Measurements from ENCODE around the gene TMEM106A. TPM values are rescaled to one million over a fixed set of nuclear protein-coding genes. Genes with fewer than 3 reads are reported as not detected.

Gene TMEM106A
- total RNA-seq, 1 experiment from 2014 or later = 3.5 TPM

DNA sequence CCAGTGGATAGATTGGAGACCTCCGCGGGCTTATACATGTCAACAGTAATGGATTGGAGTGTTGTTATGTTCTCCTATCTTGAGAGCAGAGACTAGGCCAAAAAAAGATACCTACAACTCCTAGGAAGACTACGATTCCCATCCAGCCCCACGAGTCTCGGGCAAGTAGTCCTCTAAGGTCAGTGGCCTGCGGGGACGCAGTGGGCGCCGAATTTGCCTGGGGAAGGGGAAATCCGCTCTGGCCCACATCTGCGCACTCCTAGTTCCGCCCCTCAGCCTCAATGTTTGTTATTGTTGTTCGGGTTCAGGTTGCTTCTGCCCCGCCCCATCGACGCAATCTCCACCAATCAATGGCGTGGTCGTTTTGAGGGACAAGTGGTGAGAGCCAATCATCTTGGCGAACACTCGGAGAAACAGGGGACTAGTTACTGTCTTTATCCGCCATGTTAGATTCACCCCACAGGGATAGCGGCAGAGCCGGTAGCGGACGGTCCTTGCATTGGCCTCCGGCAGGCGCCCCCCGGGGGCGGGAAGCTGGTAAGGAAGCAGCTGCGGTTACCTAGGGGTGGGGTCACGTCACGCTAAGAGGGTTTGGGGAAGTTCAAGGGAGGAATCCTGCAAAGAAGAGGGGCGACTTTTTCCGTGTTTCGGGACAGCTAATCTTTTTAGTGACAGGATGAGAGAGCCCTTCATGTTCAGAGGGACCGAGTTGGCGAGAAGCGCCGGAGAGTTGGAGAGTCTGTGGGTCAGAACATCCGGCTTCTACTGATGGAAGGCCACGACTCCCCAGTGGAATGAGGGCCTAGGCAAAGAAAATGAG, 40.7 kb upstream of the TMEM106A start, which contains the start of gene NBR1:
TSS of gene NBR1 (plus strand) at position 449 of the 820 bp plus-strand sequence. CDS start 4,586 bp downstream, outside the sequence.
- H3K79me2 ChIP-seq (ENCODE audit: insufficient read depth, low read length) = peaks cover 47% of the 10 kb centered on the region
- no TSS peak for BruUV-seq (replicated peaks)
- no peaks in the 10 kb centered on the region for H4K20me1 ChIP-seq (ENCODE audit: insufficient read depth)
- ChIA-PET POLR2A (interaction anchor here (0.9 to 1.9 kb wide), 6 partner anchors 38 to 197 kb away, joined by 3 to 23 read pairs (median 4); partner anchors contain the start of genes IFI35, RPL27 and TMEM106A), CTCF (interaction anchor here (1.5 to 1.6 kb wide), 2 partner anchors 146 to 313 kb away, joined by 4 to 6 read pairs; partner anchors contain the start of genes DHX8 and RND2), RAD21 (ENCODE audit: low non-redundant PET in 1 of 2, low total read pairs in 2 of 2, uncharacterized antibody in 2 of 2, unreplicated experiment in 2 of 2) (no interaction called here)
- H2AFZ ChIP-seq (ENCODE audit: low read depth, low read length, poor library complexity, severe bottlenecking) = no peak within 1 kb of the TSS
- ATAC-seq (peak; percentile 76), DNase-seq (ENCODE audit: low read depth, low spot score) (peak; percentile 99)
- peak within 1 kb of the TSS; percentile 86 for H3K9ac ChIP-seq (ENCODE audit: low read length)
- H3K27ac ChIP-seq (ENCODE audit: low read depth, low read length) = peak within 1 kb of the TSS; percentile 72
- H3K27me3 ChIP-seq (ENCODE audit: insufficient read depth, low read length) = no peaks in the 10 kb centered on the region
- intact Hi-C loops (cut with micrococcal nuclease) = loop anchor here (1.0 to 2.0 kb wide), 2 partner anchors 46 to 148 kb away; partner anchors contain the start of genes BRCA1 and VAT1
- H3K9me3 ChIP-seq (ENCODE audit: control insufficient read depth in 1 of 2, insufficient read depth in 1 of 2, low read depth in 1 of 2, low read length in 2 of 2) = no peaks in the 10 kb centered on the region
- H3K4me2 ChIP-seq (ENCODE audit: low read length) = peak within 1 kb of the TSS; percentile 90
- peak within 1 kb of the TSS; percentile 76 to 98 for H3K4me3 ChIP-seq (replicated peaks in 1 of 2; ENCODE audit: low read depth in 1 of 2, low read length in 2 of 2)
- H3K9me2 ChIP-seq (ENCODE audit: insufficient read depth) = no peaks in the 10 kb centered on the region
- peaks cover 8 to 23% of the 10 kb centered on the region in 2 experiments for H3K4me1 ChIP-seq (ENCODE audit: control insufficient read depth in 1 of 2, insufficient read depth in 2 of 2, low read length in 2 of 2)
- H3K36me3 ChIP-seq (ENCODE audit: control insufficient read depth in 1 of 2, insufficient read depth in 2 of 2, low read length in 2 of 2) = peaks cover 0 to 3% of the 10 kb centered on the region in 2 experiments; a peak in 1 of 4 replicates
- TF ChIP-seq EZH2phosphoT487 (IDR thresholded peaks at IDR 0.05; ENCODE audit: borderline replicate concordance) (no peak), ZFX (IDR thresholded peaks at IDR 0.05) (peak; percentile 73), EZH2 (IDR thresholded peaks at IDR 0.05) (no peak), ZNF274 (IDR thresholded peaks at IDR 0.05; ENCODE audit: low read depth, low read length) (no peak), TCF7L2 (IDR thresholded peaks at IDR 0.05; ENCODE audit: borderline replicate concordance, extremely low read depth, insufficient read depth, insufficient read length) (no peak), RAD21 (IDR thresholded peaks at IDR 0.05; ENCODE audit: low read depth) (peak; percentile 26), ELF1 (IDR thresholded peaks at IDR 0.05; ENCODE audit: borderline replicate concordance, low read depth) (no peak), POLR2A (IDR thresholded peaks at IDR 0.05; ENCODE audit: borderline replicate concordance, extremely low read depth, insufficient read depth, insufficient read length) (peak; percentile 65), JUND (IDR thresholded peaks at IDR 0.05) (no peak), CEBPB (IDR thresholded peaks at IDR 0.05; ENCODE audit: low read depth) (no peak), POLR2AphosphoS5 (IDR thresholded peaks at IDR 0.05; ENCODE audit: low read depth, low read length) (peak; percentile 71), EGR1 (IDR thresholded peaks at IDR 0.05; ENCODE audit: low read depth) (peak; percentile 34; the same call in 1 of the 2 replicates), CBX3 (IDR thresholded peaks at IDR 0.05; ENCODE audit: low read depth) (no peak), SIN3A (IDR thresholded peaks at IDR 0.05; ENCODE audit: low read depth) (peak; percentile 11; the same call in 1 of the 2 replicates), SRF (IDR thresholded peaks at IDR 0.05; ENCODE audit: low read depth) (no peak), FOSL1 (IDR thresholded peaks at IDR 0.05; ENCODE audit: low read depth) (no peak), SP1 (IDR thresholded peaks at IDR 0.05; ENCODE audit: low read depth) (peak; percentile 93), YY1 (IDR thresholded peaks at IDR 0.05; ENCODE audit: extremely low read depth, insufficient replicate concordance, low read depth, low read length) (peak; percentile 92)
- TF ChIP-seq, protein P1, sequence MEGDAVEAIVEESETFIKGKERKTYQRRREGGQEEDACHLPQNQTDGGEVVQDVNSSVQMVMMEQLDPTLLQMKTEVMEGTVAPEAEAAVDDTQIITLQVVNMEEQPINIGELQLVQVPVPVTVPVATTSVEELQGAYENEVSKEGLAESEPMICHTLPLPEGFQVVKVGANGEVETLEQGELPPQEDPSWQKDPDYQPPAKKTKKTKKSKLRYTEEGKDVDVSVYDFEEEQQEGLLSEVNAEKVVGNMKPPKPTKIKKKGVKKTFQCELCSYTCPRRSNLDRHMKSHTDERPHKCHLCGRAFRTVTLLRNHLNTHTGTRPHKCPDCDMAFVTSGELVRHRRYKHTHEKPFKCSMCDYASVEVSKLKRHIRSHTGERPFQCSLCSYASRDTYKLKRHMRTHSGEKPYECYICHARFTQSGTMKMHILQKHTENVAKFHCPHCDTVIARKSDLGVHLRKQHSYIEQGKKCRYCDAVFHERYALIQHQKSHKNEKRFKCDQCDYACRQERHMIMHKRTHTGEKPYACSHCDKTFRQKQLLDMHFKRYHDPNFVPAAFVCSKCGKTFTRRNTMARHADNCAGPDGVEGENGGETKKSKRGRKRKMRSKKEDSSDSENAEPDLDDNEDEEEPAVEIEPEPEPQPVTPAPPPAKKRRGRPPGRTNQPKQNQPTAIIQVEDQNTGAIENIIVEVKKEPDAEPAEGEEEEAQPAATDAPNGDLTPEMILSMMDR (IDR thresholded peaks at IDR 0.05 in 2 of 3, conservative IDR thresholded peaks at IDR 0.05 in 1 of 3; ENCODE audit: borderline replicate concordance in 1 of 3, insufficient read depth in 1 of 3, low read depth in 2 of 3, low read length in 2 of 3) = 0 out of 6 replicates have a peak, but pooled peaks of 1 of the 3 experiments have one; percentile 16
- TF ChIP-seq, protein P2, sequence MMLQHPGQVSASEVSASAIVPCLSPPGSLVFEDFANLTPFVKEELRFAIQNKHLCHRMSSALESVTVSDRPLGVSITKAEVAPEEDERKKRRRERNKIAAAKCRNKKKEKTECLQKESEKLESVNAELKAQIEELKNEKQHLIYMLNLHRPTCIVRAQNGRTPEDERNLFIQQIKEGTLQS (IDR thresholded peaks at IDR 0.05) = no peak
- TF ChIP-seq, protein P3, sequence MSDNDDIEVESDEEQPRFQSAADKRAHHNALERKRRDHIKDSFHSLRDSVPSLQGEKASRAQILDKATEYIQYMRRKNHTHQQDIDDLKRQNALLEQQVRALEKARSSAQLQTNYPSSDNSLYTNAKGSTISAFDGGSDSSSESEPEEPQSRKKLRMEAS (IDR thresholded peaks at IDR 0.05) = no peak
- TF ChIP-seq, protein P4, sequence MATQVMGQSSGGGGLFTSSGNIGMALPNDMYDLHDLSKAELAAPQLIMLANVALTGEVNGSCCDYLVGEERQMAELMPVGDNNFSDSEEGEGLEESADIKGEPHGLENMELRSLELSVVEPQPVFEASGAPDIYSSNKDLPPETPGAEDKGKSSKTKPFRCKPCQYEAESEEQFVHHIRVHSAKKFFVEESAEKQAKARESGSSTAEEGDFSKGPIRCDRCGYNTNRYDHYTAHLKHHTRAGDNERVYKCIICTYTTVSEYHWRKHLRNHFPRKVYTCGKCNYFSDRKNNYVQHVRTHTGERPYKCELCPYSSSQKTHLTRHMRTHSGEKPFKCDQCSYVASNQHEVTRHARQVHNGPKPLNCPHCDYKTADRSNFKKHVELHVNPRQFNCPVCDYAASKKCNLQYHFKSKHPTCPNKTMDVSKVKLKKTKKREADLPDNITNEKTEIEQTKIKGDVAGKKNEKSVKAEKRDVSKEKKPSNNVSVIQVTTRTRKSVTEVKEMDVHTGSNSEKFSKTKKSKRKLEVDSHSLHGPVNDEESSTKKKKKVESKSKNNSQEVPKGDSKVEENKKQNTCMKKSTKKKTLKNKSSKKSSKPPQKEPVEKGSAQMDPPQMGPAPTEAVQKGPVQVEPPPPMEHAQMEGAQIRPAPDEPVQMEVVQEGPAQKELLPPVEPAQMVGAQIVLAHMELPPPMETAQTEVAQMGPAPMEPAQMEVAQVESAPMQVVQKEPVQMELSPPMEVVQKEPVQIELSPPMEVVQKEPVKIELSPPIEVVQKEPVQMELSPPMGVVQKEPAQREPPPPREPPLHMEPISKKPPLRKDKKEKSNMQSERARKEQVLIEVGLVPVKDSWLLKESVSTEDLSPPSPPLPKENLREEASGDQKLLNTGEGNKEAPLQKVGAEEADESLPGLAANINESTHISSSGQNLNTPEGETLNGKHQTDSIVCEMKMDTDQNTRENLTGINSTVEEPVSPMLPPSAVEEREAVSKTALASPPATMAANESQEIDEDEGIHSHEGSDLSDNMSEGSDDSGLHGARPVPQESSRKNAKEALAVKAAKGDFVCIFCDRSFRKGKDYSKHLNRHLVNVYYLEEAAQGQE (IDR thresholded peaks at IDR 0.05; ENCODE audit: low read depth) = no peak

All from HCT116 (cell line).